Measurements from ENCODE around the gene IREB2. TPM values are rescaled to one million over a fixed set of nuclear protein-coding genes. Genes with fewer than 3 reads are reported as not detected.

The IREB2 gene
- total and polyA plus RNA-seq, 12 donors, result 11.8 to 148 (median 86.7) TPM

DNA sequence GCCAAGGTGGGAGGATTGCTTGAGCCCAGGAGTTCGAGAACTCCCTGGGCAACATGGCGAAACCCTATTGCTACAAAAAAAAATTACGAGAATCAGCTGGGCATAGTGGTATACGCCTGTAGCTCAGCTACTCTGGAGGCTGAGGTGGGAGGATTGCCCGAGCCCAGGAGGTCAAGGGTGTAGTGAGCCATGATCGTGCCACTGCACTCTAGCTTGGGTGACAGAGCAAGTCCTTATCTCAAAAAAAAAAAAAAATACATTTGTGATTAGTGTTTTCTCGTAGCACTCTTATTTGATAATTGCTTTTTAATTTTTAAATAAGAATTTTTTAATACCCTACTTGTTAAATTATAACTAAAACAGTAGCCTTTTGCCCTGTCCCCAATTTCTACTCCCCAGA is 18.4 kb downstream of the IREB2 start:
- no peaks in the 10 kb centered on the region for H3K9me3 ChIP-seq (replicated peaks in 1 of 3)
- H3K27ac ChIP-seq, result peak overlapping the region; percentile 78 to 91 (median 89)
- peaks cover 58 to 88% of the 10 kb centered on the region in 2 donors for H3K4me1 ChIP-seq (replicated peaks in 1 of 2)

DNA sequence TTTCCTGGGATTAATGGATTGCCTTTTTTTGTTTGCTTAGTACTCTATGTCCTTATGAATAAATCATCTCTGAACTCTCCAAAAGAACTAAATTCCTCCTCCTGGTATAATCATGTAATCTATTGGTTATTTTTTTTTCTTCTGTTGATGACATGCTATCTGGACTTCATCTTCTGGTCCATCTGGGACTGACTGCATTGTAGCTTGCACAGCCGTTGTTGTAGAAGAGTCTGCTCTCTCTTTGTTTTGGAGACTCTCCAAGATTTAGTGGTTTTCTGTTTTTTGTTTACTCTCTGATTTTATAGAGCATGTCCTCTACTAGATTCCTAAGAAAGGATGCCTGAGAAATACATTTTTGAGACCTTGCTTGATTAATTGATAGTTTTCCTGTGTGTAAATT is 19.1 kb downstream of the IREB2 start:
- H3K36me3 ChIP-seq (replicated peaks in 1 of 2), result no peaks in the 10 kb centered on the region
- TF ChIP-seq, protein P1, sequence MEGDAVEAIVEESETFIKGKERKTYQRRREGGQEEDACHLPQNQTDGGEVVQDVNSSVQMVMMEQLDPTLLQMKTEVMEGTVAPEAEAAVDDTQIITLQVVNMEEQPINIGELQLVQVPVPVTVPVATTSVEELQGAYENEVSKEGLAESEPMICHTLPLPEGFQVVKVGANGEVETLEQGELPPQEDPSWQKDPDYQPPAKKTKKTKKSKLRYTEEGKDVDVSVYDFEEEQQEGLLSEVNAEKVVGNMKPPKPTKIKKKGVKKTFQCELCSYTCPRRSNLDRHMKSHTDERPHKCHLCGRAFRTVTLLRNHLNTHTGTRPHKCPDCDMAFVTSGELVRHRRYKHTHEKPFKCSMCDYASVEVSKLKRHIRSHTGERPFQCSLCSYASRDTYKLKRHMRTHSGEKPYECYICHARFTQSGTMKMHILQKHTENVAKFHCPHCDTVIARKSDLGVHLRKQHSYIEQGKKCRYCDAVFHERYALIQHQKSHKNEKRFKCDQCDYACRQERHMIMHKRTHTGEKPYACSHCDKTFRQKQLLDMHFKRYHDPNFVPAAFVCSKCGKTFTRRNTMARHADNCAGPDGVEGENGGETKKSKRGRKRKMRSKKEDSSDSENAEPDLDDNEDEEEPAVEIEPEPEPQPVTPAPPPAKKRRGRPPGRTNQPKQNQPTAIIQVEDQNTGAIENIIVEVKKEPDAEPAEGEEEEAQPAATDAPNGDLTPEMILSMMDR (IDR thresholded peaks at IDR 0.05), result no peak
- peak in 1 of 2 donors; percentile 67 for TF ChIP-seq POLR2A (IDR thresholded peaks at IDR 0.05)
- H3K4me1 ChIP-seq (replicated peaks in 1 of 2), result peaks cover 62 to 93% of the 10 kb centered on the region in 2 donors
- DNase-seq, result no peak
- H3K27ac ChIP-seq, result peak overlapping the region; percentile 47 to 91 (median 89)
- peak overlapping the region in 1 of 4 donors; percentile 32 for H3K4me3 ChIP-seq
- WGBS, 4 donors, result 0 to 8% (median 0%) methylated on average over 1 of the region's 1 CpG
- intact Hi-C loops (cut with DNase I), result no loop called here
- no peaks in the 10 kb centered on the region for H3K9me3 ChIP-seq (replicated peaks in 1 of 3)
- no peaks in the 10 kb centered on the region for H3K27me3 ChIP-seq

More for the DNA sequence above, 18.4 kb downstream of the IREB2 start:
- Histone ChIP-seq H3K36me3 (replicated peaks in 1 of 2) (no peaks in the 10 kb centered on the region), H3K27me3 (no peaks in the 10 kb centered on the region), H3K4me3 (peak overlapping the region in 1 of 4 donors; percentile 32)
- DNase-seq, result peak in 4 of 7 donors; percentile 37 to 70 (median 57)
- WGBS, 4 donors, result 49 to 68% (median 61%) methylated on average over 7 of the region's 7 CpGs
- intact Hi-C loops (cut with DNase I), result no loop called here
- TF ChIP-seq POLR2A (IDR thresholded peaks at IDR 0.05), result no peak
- TF ChIP-seq, protein P1 (IDR thresholded peaks at IDR 0.05), result no peak

DNA sequence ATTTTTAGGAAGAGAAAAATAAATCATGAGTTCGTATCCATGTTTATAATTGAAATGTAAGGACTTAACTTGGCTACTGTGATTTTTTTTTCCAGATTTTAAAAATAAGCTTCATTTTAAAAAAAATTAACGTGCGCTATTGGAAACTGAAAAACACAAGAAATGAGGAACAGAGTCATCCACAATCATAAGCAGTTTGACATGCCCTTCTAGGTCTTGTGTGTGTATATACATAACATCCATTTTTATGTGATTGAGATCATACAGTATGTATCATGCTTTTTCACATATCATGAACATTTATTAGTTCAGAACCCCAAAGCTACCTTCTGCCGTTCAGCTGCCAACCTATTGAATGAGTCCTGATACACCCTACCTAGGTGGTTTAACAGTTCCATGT is 22.7 kb downstream of the IREB2 start:
- Histone ChIP-seq H3K36me3 (replicated peaks in 1 of 2) (peaks cover 0 to 20% of the 10 kb centered on the region in 2 donors), H3K4me3 (peak overlapping the region in 1 of 4 donors; percentile 11), H3K27me3 (no peaks in the 10 kb centered on the region), H3K4me1 (replicated peaks in 1 of 2) (peaks cover 52 to 92% of the 10 kb centered on the region in 2 donors), H3K9me3 (replicated peaks in 1 of 3) (no peaks in the 10 kb centered on the region), H3K27ac (peak overlapping the region in 2 of 5 donors; percentile 23 to 66)
- no peak for TF ChIP-seq POLR2A (IDR thresholded peaks at IDR 0.05)
- TF ChIP-seq, protein P1 (IDR thresholded peaks at IDR 0.05), result no peak
- 74 to 87% (median 79%) methylated on average over 4 of the region's 4 CpGs for WGBS, 4 donors
- no peak for DNase-seq
- intact Hi-C loops (cut with DNase I), result no loop called here

DNA sequence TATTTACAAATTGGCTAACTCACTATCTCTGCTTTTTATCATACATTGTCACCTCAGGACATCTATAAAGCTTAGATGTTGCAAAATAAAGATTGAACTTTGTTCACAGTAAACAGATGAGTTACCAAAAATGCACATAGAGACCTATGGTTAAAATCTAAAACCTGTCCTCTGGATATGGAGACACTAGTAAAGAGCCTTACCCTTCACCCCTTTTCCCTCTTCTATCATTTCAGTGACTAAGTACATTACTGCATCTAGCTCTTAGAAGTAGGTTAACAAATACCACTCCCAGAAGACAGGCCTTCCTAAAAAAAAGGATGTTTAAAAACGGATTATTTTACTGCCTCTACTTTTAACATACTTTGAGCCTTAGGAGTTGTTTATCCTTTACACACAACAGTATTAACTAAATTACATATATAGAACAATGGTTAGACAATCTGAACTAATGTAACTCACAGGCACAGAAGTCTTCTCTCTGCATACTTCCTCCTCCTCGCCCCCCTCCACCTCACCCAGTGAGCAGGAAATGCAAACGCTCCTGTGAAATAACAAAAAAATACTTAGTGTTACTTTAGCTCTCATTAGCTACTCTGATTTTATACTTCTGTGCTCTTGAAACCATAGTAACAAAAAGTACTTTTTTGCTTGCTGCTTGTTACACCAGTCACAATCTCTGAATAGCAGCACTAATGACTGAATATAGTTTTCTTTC is 23.3 kb downstream of the IREB2 start:
- TF ChIP-seq, protein P1 (IDR thresholded peaks at IDR 0.05), result no peak
- no peak for TF ChIP-seq POLR2A (IDR thresholded peaks at IDR 0.05)
- H3K27ac ChIP-seq, result peak overlapping the region in 4 of 5 donors; percentile 23 to 66 (median 26)
- intact Hi-C loops (cut with DNase I), result no loop called here
- no peaks in the 10 kb centered on the region for H3K27me3 ChIP-seq
- peaks cover 0 to 25% of the 10 kb centered on the region in 2 donors for H3K36me3 ChIP-seq (replicated peaks in 1 of 2)
- H3K9me3 ChIP-seq (replicated peaks in 1 of 3), result no peaks in the 10 kb centered on the region
- peak in 1 of 7 donors; percentile 19 for DNase-seq
- WGBS, 4 donors, result 14 to 22% (median 15%) methylated on average over 3 of the region's 3 CpGs
- H3K4me1 ChIP-seq (replicated peaks in 1 of 2), result peaks cover 54 to 92% of the 10 kb centered on the region in 2 donors
- H3K4me3 ChIP-seq, result peak overlapping the region in 1 of 4 donors; percentile 11

Data from adrenal gland (tissue), 12 donors.